ENCODE data around the gene CYYR1. TPM values are rescaled to one million over a fixed set of nuclear protein-coding genes. Genes with fewer than 3 reads are reported as not detected.

CYYR1 gene
- total RNA-seq, 1 experiment from 2014 or later = not detected

DNA sequence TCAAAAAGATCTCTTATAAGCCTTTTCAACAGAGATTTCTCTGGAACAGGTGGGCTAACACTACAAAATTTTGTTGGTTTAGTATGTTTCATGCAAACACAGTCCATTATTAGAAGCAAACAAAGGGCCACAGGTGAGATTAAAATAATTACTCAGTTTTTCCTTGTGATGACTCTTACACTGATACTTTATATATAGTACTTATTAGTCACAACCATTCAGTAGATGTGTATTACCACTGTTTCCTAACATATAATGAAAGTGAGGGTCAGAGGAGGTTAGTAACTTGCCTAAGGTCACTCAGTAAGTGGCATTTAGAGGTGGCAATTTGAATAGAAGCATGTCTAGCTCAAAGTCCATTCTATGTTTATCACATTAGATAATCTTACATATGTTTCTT, 44.2 kb downstream of the CYYR1 start:
- no peak for TF ChIP-seq SIN3A (IDR thresholded peaks at IDR 0.05; ENCODE audit: borderline replicate concordance, insufficient read depth, low read depth, low read length)
- TF ChIP-seq POLR2AphosphoS5 (IDR thresholded peaks at IDR 0.05; ENCODE audit: low read depth, low read length) = no peak
- no peak for TF ChIP-seq TCF7L2 (IDR thresholded peaks at IDR 0.05; ENCODE audit: low read depth, low read length)
- TF ChIP-seq, protein P1, sequence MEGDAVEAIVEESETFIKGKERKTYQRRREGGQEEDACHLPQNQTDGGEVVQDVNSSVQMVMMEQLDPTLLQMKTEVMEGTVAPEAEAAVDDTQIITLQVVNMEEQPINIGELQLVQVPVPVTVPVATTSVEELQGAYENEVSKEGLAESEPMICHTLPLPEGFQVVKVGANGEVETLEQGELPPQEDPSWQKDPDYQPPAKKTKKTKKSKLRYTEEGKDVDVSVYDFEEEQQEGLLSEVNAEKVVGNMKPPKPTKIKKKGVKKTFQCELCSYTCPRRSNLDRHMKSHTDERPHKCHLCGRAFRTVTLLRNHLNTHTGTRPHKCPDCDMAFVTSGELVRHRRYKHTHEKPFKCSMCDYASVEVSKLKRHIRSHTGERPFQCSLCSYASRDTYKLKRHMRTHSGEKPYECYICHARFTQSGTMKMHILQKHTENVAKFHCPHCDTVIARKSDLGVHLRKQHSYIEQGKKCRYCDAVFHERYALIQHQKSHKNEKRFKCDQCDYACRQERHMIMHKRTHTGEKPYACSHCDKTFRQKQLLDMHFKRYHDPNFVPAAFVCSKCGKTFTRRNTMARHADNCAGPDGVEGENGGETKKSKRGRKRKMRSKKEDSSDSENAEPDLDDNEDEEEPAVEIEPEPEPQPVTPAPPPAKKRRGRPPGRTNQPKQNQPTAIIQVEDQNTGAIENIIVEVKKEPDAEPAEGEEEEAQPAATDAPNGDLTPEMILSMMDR (IDR thresholded peaks at IDR 0.05) = no peak
- ATAC-seq (no peak), DNase-seq (ENCODE audit: low read depth, low spot score) (no peak)
- Histone ChIP-seq H3K9me3 (ENCODE audit: control insufficient read depth, insufficient read depth, low read depth, low read length) (no peaks in the 10 kb centered on the region), H3K27ac (ENCODE audit: low read length) (no peak overlapping the region), H3K36me3 (ENCODE audit: control insufficient read depth, insufficient read depth, low read length) (no peaks in the 10 kb centered on the region), H3K27me3 (ENCODE audit: control insufficient read depth, insufficient read depth, low read length) (no peaks in the 10 kb centered on the region), H3K4me3 (ENCODE audit: low read depth in 2 of 2, low read length in 2 of 2) (no peak overlapping the region), H3K4me1 (ENCODE audit: control insufficient read depth, insufficient read depth, low read length) (no peaks in the 10 kb centered on the region)
- ChIA-PET CTCF (no interaction called here), POLR2A (no interaction called here)
- in situ Hi-C loops (cut with HindIII; ENCODE audit: low pct_unique_long_range_greater_than_20kb, low sequenced_read_pairs) (no loop called here), intact Hi-C loops (cut with micrococcal nuclease; ENCODE audit: unreplicated experiment) (no loop called here)
- BruUV-seq (replicated peaks) = no TSS peak

- H3K27ac ChIP-seq (ENCODE audit: low read length) = no peak overlapping the region
- no peaks in the 10 kb centered on the region for H3K27me3 ChIP-seq (ENCODE audit: control insufficient read depth, insufficient read depth, low read length)
- in situ Hi-C loops (cut with HindIII; ENCODE audit: low pct_unique_long_range_greater_than_20kb, low sequenced_read_pairs) (no loop called here), intact Hi-C loops (cut with micrococcal nuclease; ENCODE audit: unreplicated experiment) (no loop called here)
- CTCF ChIA-PET = no interaction called here
- no TSS peak for BruUV-seq (replicated peaks)
- H3K4me3 ChIP-seq (ENCODE audit: low read depth in 2 of 2, low read length in 2 of 2) = no peak overlapping the region
- ATAC-seq = no peak
- POLR2A ChIA-PET = no interaction called here
- no peaks in the 10 kb centered on the region for H3K9me3 ChIP-seq (ENCODE audit: control insufficient read depth, insufficient read depth, low read depth, low read length)
- no peak for DNase-seq (ENCODE audit: low read depth, low spot score)
- no peaks in the 10 kb centered on the region for H3K36me3 ChIP-seq (ENCODE audit: control insufficient read depth, insufficient read depth, low read length)
- TF ChIP-seq POLR2AphosphoS5 (IDR thresholded peaks at IDR 0.05; ENCODE audit: low read depth, low read length) = no peak
- TF ChIP-seq, protein P1 (IDR thresholded peaks at IDR 0.05) = no peak
- TF ChIP-seq, protein P2, sequence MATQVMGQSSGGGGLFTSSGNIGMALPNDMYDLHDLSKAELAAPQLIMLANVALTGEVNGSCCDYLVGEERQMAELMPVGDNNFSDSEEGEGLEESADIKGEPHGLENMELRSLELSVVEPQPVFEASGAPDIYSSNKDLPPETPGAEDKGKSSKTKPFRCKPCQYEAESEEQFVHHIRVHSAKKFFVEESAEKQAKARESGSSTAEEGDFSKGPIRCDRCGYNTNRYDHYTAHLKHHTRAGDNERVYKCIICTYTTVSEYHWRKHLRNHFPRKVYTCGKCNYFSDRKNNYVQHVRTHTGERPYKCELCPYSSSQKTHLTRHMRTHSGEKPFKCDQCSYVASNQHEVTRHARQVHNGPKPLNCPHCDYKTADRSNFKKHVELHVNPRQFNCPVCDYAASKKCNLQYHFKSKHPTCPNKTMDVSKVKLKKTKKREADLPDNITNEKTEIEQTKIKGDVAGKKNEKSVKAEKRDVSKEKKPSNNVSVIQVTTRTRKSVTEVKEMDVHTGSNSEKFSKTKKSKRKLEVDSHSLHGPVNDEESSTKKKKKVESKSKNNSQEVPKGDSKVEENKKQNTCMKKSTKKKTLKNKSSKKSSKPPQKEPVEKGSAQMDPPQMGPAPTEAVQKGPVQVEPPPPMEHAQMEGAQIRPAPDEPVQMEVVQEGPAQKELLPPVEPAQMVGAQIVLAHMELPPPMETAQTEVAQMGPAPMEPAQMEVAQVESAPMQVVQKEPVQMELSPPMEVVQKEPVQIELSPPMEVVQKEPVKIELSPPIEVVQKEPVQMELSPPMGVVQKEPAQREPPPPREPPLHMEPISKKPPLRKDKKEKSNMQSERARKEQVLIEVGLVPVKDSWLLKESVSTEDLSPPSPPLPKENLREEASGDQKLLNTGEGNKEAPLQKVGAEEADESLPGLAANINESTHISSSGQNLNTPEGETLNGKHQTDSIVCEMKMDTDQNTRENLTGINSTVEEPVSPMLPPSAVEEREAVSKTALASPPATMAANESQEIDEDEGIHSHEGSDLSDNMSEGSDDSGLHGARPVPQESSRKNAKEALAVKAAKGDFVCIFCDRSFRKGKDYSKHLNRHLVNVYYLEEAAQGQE (IDR thresholded peaks at IDR 0.05; ENCODE audit: insufficient read depth in 1 of 2, low read depth in 2 of 2, low read length in 1 of 2) = no peak
- TF ChIP-seq SIN3A (IDR thresholded peaks at IDR 0.05; ENCODE audit: borderline replicate concordance, insufficient read depth, low read depth, low read length) = no peak
- no peak for TF ChIP-seq TCF7L2 (IDR thresholded peaks at IDR 0.05; ENCODE audit: low read depth, low read length)
- H3K4me1 ChIP-seq (ENCODE audit: control insufficient read depth, insufficient read depth, low read length) = no peaks in the 10 kb centered on the region
These were observed 50.4 kb downstream of the CYYR1 start for GRCh38 chr21:26522704-26523103.
